ENCODE results near the gene FASTKD2.
A peak's percentile ranks its signal among the peaks of the same experiment; 100 is the strongest.

The FASTKD2 gene

GRCh38 chr2:206790311-206790935 is 25.0 kb downstream of the FASTKD2 start:
- no peak overlapping the region for H3K27ac ChIP-seq
- TF ChIP-seq ZFX (IDR thresholded peaks at IDR 0.05; ENCODE audit: borderline replicate concordance) (no peak), CTCF (IDR thresholded peaks at IDR 0.05) (no peak)

DNA sequence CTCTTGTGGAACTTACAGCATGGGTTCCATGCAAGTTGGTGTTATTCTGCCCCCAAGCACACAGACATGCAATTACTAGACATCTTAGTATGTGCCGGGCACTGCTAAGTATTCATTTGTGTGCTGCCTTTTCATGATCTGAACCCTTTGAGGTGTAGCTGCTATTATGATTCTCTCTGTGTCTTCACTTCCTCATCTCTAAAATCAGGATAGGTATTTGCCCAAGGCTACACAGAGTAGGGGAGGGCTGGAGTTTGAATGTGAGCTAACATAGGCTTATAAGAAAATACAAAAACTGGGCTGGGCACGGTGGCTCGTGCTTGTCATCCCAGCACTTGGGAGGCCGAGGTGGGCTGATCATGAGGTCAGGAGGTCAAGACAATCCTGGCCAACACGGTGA is 27.2 kb downstream of the FASTKD2 start:
- TF ChIP-seq CTCF (IDR thresholded peaks at IDR 0.05) (no peak), ZFX (IDR thresholded peaks at IDR 0.05; ENCODE audit: borderline replicate concordance) (no peak)
- H3K27ac ChIP-seq: no peak overlapping the region

DNA sequence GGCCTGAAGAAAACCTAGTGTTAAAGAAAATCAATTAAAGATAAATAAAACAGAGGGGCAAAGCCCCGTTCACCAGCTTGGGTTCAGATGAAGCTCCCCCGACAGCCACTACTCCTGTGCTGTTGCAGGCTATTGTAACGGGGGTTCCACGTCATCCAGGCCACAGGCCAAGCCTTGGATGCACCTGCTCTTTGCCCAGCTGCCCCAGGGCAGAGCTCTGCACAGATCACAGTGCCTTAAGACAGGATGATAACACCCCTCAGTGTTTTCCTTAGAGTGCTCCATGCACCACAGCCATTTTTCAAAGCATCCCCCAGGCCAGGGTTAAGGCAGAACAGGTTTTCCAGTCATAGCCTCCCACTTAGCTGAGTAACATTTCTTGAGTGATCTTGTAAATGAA is 32.0 kb downstream of the FASTKD2 start:
- TF ChIP-seq ZFX (IDR thresholded peaks at IDR 0.05; ENCODE audit: borderline replicate concordance): no peak
- TF ChIP-seq CTCF (IDR thresholded peaks at IDR 0.05): no peak
- no peak overlapping the region for H3K27ac ChIP-seq

DNA sequence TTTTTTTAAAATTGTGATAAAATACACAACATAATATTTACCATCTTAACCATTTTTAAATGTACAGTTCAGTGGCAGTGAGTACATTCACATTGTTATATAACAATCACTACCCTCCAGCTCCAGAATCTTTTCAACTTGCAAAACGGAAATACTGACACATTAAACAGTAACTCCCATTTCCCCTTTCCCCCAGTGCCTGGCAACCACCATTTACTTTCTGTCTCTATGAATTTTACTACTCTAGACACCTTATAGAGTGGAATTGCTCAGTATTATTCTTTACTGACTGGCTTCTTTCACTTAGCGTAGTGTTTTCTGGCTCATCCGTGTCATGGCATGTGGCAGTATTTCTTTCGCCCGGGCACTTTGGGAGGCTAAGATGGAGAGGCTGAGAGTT is 32.6 kb downstream of the FASTKD2 start:
- TF ChIP-seq ZFX (IDR thresholded peaks at IDR 0.05; ENCODE audit: borderline replicate concordance): no peak
- no peak overlapping the region for H3K27ac ChIP-seq

DNA sequence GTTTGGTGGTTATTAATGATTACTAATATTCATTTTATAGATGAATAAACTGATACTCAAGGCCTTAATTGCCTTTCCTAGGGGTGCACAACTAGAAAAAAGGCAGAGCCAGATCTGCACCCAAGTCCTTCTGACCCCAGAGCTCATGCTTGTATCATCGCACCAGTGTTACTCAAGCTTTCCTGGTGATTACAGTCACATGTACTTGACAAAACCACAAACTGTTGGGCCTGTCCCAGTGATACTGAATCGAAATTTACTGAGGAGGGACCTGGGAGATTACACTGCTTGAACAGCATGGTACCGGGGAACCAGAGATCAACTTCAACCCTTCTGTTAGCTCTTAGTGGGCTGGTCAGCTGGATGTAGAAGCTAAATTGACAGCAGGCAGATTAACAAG is 33.7 kb downstream of the FASTKD2 start:
- H3K27ac ChIP-seq: no peak overlapping the region

DNA sequence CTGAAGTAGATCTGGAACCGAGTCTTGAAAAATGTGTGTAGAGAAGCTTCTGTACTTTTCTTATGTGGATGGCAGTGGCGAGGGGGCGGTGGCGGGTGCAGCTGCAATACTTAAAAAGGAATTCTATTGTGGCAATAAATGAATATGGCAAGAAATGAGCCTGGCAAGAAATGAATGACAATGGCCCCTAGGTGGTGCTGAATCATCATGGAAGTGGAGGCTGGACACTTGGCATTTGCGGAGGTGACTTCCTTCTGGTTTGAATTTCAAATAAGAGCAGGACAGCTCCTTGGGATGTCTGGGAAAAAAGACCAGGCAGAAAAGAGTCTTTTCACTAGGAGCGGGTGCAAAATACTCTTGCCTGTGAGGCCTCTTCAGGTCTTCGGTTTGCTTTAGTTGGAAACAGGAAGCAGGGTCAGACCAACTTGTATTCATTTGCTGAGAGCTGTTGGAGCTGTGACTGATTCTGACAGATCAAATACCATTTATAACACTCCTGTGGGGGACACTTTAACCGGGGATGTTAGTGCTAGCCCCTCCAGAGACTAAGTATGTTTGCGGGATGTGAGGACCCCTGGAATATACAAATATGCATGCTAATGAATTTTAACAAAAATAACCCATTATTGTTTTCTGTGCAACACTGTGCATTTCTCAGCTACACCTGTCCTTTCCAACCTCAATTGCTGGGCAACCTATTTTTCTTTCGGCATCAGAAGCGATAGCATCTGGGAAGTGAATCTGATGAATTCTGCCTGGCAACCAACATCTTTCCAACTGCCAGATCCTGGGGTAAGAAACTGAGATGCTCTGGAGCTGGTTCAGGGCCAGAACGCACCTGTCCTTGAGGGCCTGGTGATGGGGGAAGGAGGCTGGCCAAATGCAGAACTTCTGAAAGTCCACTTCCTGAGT is 35.4 kb downstream of the FASTKD2 start:
- H3K27ac ChIP-seq: no peak overlapping the region

More for the DNA sequence above, 33.7 kb downstream of the FASTKD2 start:
- TF ChIP-seq ZFX (IDR thresholded peaks at IDR 0.05; ENCODE audit: borderline replicate concordance) (no peak), CTCF (IDR thresholded peaks at IDR 0.05) (no peak)

More for the DNA sequence above, 35.4 kb downstream of the FASTKD2 start:
- TF ChIP-seq ZFX (IDR thresholded peaks at IDR 0.05; ENCODE audit: borderline replicate concordance) (no peak), CTCF (IDR thresholded peaks at IDR 0.05) (peak; percentile 82)

Measured in 22Rv1 (cell line).